ENCODE data around the gene TIAL1. TPM values are rescaled to one million over a fixed set of nuclear protein-coding genes. Genes with fewer than 3 reads are reported as not detected.

Gene TIAL1
- total RNA-seq, 1 experiment from 2014 or later: 220 TPM

GRCh38 chr10:119638982-119639381, 42.2 kb upstream of the TIAL1 start:
- H4K20me1 ChIP-seq (ENCODE audit: insufficient read depth): no peaks in the 10 kb centered on the region
- ChIA-PET RAD21 (ENCODE audit: low non-redundant PET in 1 of 2, low total read pairs in 2 of 2, uncharacterized antibody in 2 of 2, unreplicated experiment in 2 of 2) (no interaction called here), POLR2A (no interaction called here), CTCF (no interaction called here)
- no peaks in the 10 kb centered on the region for H3K4me1 ChIP-seq (ENCODE audit: control insufficient read depth in 1 of 2, insufficient read depth in 2 of 2, low read length in 2 of 2)
- no peak overlapping the region for H3K4me2 ChIP-seq (ENCODE audit: low read length)
- H3K36me3 ChIP-seq (ENCODE audit: control insufficient read depth in 1 of 2, insufficient read depth in 2 of 2, low read length in 2 of 2): no peaks in the 10 kb centered on the region
- H3K9me3 ChIP-seq (ENCODE audit: control insufficient read depth in 1 of 2, insufficient read depth in 1 of 2, low read depth in 1 of 2, low read length in 2 of 2): no peaks in the 10 kb centered on the region
- H3K79me2 ChIP-seq (ENCODE audit: insufficient read depth, low read length): no peaks in the 10 kb centered on the region
- ATAC-seq (no peak), DNase-seq (ENCODE audit: low read depth, low spot score) (no peak)
- no peaks in the 10 kb centered on the region for H3K9me2 ChIP-seq (ENCODE audit: insufficient read depth)
- no peak for TF ChIP-seq CBX3 (IDR thresholded peaks at IDR 0.05; ENCODE audit: low read depth)
- no peak for TF ChIP-seq EGR1 (IDR thresholded peaks at IDR 0.05; ENCODE audit: low read depth)
- no peak overlapping the region for H3K9ac ChIP-seq (ENCODE audit: low read length)
- BruUV-seq (replicated peaks): no TSS peak
- H3K27me3 ChIP-seq (ENCODE audit: insufficient read depth, low read length): no peaks in the 10 kb centered on the region
- H2AFZ ChIP-seq (ENCODE audit: low read depth, low read length, poor library complexity, severe bottlenecking): no peak overlapping the region
- intact Hi-C loops (cut with micrococcal nuclease): no loop called here
- no peak overlapping the region for H3K4me3 ChIP-seq (replicated peaks in 1 of 2; ENCODE audit: low read depth in 1 of 2, low read length in 2 of 2)
- H3K27ac ChIP-seq (ENCODE audit: low read depth, low read length): no peak overlapping the region

- no peaks in the 10 kb centered on the region for H3K9me3 ChIP-seq (ENCODE audit: control insufficient read depth in 1 of 2, insufficient read depth in 1 of 2, low read depth in 1 of 2, low read length in 2 of 2)
- H3K9me2 ChIP-seq (ENCODE audit: insufficient read depth): no peaks in the 10 kb centered on the region
- no peak overlapping the region for H2AFZ ChIP-seq (ENCODE audit: low read depth, low read length, poor library complexity, severe bottlenecking)
- H3K36me3 ChIP-seq (ENCODE audit: control insufficient read depth in 1 of 2, insufficient read depth in 2 of 2, low read length in 2 of 2): no peaks in the 10 kb centered on the region
- H3K27me3 ChIP-seq (ENCODE audit: insufficient read depth, low read length): no peaks in the 10 kb centered on the region
- no peak for TF ChIP-seq MAX (IDR thresholded peaks at IDR 0.05)
- no peak for TF ChIP-seq FOSL1 (IDR thresholded peaks at IDR 0.05; ENCODE audit: low read depth)
- no peak for TF ChIP-seq ZFX (IDR thresholded peaks at IDR 0.05)
- TF ChIP-seq ATF3 (IDR thresholded peaks at IDR 0.05): no peak
- TF ChIP-seq JUND (IDR thresholded peaks at IDR 0.05): no peak
- TF ChIP-seq REST (IDR thresholded peaks at IDR 0.05; ENCODE audit: low read depth): no peak
- no peak for TF ChIP-seq EZH2phosphoT487 (IDR thresholded peaks at IDR 0.05; ENCODE audit: borderline replicate concordance)
- no peak for TF ChIP-seq TCF7L2 (IDR thresholded peaks at IDR 0.05; ENCODE audit: borderline replicate concordance, extremely low read depth, insufficient read depth, insufficient read length)
- no peak for TF ChIP-seq EZH2 (IDR thresholded peaks at IDR 0.05)
- no peak for TF ChIP-seq SIN3A (IDR thresholded peaks at IDR 0.05; ENCODE audit: low read depth)
- no peak for TF ChIP-seq POLR2AphosphoS5 (IDR thresholded peaks at IDR 0.05; ENCODE audit: low read depth, low read length)
- TF ChIP-seq CTCF (IDR thresholded peaks at IDR 0.05 in 2 of 3, conservative IDR thresholded peaks at IDR 0.05 in 1 of 3; ENCODE audit: borderline replicate concordance in 1 of 3, insufficient read depth in 1 of 3, low read depth in 2 of 3, low read length in 2 of 3): no peak
- no peak for TF ChIP-seq YY1 (IDR thresholded peaks at IDR 0.05; ENCODE audit: extremely low read depth, insufficient replicate concordance, low read depth, low read length)
- no peak for TF ChIP-seq ZNF274 (IDR thresholded peaks at IDR 0.05; ENCODE audit: low read depth, low read length)
- no peak for TF ChIP-seq SRF (IDR thresholded peaks at IDR 0.05; ENCODE audit: low read depth)
- no peak for TF ChIP-seq CBX3 (IDR thresholded peaks at IDR 0.05; ENCODE audit: low read depth)
- ATAC-seq (no peak), DNase-seq (ENCODE audit: low read depth, low spot score) (no peak)
- no peaks in the 10 kb centered on the region for H3K79me2 ChIP-seq (ENCODE audit: insufficient read depth, low read length)
- intact Hi-C loops (cut with micrococcal nuclease): no loop called here
- no peak overlapping the region for H3K9ac ChIP-seq (ENCODE audit: low read length)
- no peaks in the 10 kb centered on the region for H4K20me1 ChIP-seq (ENCODE audit: insufficient read depth)
- BruUV-seq (replicated peaks): no TSS peak
- no peaks in the 10 kb centered on the region for H3K4me1 ChIP-seq (ENCODE audit: control insufficient read depth in 1 of 2, insufficient read depth in 2 of 2, low read length in 2 of 2)
- CTCF ChIA-PET: no interaction called here
- H3K27ac ChIP-seq (ENCODE audit: low read depth, low read length): no peak overlapping the region
- no peak overlapping the region for H3K4me2 ChIP-seq (ENCODE audit: low read length)
- RAD21 ChIA-PET (ENCODE audit: low non-redundant PET in 1 of 2, low total read pairs in 2 of 2, uncharacterized antibody in 2 of 2, unreplicated experiment in 2 of 2): no interaction called here
- POLR2A ChIA-PET: no interaction called here
- H3K4me3 ChIP-seq (replicated peaks in 1 of 2; ENCODE audit: low read depth in 1 of 2, low read length in 2 of 2): no peak overlapping the region
Observed at GRCh38 chr10:119637631-119638030, 40.9 kb upstream of the TIAL1 start.
